Femur (tissue), 1 donor: Measurements from ENCODE around the gene TNFSF13B.
"Not testable (repeated sequence)": the region's sequence is repeated elsewhere in the genome, so short reads cannot be mapped to it uniquely, and the experiment has no call there.

Source experiments
- DNase-seq: peaks from one replicate; pipeline ENCODE4 v3.0.0-alpha.2; 2017

Gene TNFSF13B, protein sequence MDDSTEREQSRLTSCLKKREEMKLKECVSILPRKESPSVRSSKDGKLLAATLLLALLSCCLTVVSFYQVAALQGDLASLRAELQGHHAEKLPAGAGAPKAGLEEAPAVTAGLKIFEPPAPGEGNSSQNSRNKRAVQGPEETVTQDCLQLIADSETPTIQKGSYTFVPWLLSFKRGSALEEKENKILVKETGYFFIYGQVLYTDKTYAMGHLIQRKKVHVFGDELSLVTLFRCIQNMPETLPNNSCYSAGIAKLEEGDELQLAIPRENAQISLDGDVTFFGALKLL

DNA sequence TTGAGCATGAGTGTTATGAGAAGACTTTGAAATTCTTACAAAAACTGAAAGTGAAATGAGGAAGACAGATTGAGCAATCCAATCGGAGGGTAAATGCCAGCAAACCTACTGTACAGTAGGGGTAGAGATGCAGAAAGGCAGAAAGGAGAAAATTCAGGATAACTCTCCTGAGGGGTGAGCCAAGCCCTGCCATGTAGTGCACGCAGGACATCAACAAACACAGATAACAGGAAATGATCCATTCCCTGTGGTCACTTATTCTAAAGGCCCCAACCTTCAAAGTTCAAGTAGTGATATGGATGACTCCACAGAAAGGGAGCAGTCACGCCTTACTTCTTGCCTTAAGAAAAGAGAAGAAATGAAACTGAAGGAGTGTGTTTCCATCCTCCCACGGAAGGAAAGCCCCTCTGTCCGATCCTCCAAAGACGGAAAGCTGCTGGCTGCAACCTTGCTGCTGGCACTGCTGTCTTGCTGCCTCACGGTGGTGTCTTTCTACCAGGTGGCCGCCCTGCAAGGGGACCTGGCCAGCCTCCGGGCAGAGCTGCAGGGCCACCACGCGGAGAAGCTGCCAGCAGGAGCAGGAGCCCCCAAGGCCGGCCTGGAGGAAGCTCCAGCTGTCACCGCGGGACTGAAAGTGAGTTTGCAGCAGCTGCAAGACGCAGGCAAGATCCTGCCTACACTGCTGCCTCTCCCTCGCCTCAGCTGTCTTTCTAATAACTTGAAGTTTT lies at the start of gene TNFSF13B:
TSS of gene TNFSF13B (plus strand) at position 118 of the 728 bp plus-strand sequence. CDS start at position 296, 178 bp downstream.
- peak; percentile 62 for DNase-seq

DNA sequence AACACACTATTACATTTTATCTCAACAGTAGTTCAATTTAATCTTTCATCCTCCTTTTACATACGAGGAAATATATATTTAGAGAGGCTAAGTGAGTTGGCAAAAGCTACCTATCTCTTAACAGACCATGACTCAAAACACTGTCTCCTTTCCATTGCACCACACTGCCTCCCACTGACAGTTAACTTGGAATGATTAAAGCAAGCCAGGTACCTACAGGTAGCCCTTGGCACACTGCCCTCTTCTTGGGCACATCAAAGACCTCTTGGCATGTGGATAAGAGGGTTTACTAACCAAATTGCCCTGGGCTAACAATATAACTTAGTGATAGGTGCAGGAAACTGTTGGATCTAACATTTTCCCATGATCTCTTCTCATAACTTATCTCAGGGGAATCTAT lies 49.5 kb upstream of the TNFSF13B start:
- no peak for DNase-seq

DNA sequence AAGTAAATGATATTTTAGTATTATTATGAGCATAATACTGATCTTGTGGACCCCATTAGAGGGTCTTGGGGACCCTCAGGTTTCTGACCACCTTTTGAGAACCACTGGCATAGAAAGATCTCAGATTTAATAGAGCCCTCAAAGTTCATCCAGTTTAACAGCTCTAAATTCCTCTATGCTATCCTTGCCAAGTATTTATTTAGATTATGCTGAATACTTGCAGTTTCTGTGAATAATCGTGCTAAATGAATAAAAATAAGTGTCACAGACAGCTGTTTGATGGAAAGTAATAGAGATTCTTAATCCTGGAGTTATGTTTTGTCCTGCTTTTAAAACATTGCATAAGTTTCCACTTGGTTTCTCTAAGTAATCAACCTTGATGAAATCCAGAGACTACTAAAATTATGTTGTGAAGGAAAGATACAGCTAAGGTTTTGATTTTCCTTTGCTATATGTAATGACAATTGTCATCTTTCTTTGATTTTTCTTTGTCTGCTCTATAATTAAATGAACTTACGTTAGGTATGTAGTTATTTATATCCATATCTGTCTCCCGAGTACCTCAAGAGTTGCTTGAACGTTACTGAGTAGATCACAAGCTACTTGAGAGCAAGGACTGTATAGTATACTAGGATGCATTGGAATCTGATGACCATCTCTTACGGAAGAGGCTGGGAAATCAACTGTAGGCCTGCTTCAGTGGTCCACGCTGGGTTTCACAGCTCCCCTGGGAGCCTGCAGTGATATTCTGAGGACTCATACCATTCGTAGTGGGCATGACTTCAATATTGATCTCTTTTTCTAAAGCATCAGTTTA lies 45.6 kb upstream of the TNFSF13B start:
- no peak for DNase-seq

DNA sequence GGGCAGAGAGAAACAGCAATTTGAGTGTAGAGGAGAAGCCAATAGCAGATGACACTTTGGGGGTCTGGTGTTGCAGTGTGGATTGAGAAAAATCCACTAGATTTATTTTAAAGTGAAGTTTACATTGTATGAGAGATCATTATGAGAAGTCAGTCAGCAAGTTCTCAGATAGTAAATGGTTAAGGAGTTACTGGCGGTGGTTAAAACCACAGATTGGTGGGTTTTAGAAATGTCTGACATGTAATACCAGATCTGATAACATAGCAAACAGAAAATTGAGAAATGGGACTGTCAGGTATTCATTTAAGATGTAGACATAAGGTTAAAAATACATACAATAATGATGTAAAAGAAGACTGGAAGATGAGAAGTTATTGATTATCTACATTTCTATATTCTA lies 44.1 kb upstream of the TNFSF13B start:
- no peak for DNase-seq

DNA sequence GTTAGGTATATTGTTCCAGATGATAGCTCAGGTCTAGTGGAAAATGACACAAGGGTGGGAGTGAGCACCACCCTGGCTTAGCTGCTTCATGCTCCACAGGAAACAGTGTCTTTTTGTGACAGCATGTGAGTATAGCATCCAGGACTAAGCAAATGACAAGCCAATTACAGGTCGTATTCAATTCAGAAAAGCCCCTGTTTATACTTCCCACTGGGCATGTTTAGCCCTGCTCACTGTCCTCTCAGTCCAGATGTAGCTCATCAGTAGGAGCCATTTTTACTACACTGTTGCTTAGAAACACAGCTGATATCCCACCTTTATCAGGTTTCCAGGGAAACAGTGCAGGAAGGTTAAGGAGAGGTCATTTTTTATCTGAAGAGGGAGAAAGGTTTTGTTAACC lies 43.3 kb upstream of the TNFSF13B start:
- DNase-seq, result no peak

DNA sequence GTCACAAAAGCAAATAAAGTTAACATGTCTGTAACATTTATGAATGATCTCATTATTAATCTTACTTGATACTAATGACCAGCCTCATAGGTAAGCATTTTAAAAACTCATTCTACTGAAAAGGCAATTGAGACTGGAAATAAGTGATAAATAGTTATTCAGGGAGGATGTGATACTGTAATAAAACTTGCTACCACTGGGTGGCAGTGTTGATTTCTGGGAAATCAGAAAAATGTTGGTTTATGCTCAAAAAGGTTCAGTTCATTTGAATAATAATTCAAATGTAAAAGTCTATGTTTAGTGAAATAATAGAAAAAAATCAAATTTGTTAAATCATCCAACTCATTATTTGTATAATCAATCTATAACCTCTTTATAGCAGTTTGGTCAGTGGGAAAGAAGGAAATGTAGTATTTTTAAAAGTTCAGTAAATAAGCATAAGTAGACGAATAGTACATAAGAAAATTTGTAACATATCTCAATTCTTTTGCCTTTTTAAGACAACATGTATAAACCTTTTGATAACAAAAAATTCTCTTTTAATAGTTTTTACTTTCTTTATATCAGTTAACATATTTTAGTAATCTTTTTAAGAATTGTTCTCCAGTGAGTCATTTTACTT lies 41.8 kb upstream of the TNFSF13B start:
- no peak for DNase-seq

DNA sequence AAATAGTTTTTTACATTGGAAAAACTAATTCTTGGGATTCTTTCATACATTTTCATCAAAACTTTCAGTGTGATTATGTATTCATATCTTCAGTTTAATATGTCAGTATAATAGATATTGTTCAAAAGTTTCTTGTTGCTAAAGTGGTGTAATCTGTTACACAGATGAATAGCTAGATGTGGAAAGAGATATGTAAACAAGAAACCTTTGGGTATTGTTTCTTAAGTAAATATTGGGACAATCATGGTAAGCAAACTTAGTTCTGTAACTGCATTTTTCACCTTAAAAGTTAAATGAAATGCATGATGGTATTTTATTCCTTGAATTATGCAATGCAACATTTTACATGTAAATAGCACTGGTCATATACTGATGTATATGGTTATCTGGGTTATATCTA lies 39.1 kb upstream of the TNFSF13B start:
- no peak for DNase-seq

DNA sequence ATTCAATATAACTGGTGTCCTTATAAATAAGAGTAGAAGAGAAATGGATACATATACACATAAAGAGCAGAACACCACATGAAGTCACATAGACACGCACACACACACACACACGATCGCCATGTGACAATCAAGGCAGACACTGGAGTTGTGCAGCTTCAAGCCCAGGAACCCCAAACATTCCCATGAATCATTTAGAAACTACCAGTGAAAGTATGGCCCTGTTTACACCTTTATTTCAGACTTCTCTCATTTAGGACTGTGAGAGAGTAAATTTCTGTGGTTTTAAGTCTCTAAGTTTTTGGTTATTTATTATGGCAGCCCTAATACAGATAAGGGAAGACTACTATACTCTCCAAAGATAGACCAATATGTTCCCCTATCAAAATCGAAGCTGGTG lies 20.4 kb upstream of the TNFSF13B start:
- no peak for DNase-seq

DNA sequence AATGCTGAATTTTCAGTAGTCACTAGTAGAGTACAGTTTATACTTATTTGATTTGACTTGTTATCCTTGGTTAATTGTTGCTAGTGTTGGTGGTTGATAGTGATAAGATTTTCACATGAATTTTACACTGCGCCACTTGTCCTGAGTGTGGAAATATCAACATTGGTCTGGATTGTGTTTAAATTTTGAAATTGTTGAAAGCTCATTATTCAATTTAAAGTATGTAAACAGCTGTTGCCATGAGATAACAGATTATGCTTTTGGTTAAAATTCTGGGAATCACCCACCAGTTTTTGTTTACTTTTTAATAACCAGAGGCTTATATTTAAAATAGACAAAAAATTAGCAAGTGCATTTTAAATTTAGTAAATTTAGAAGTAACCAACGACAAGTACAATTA lies 12.3 kb upstream of the TNFSF13B start:
- no peak for DNase-seq

DNA sequence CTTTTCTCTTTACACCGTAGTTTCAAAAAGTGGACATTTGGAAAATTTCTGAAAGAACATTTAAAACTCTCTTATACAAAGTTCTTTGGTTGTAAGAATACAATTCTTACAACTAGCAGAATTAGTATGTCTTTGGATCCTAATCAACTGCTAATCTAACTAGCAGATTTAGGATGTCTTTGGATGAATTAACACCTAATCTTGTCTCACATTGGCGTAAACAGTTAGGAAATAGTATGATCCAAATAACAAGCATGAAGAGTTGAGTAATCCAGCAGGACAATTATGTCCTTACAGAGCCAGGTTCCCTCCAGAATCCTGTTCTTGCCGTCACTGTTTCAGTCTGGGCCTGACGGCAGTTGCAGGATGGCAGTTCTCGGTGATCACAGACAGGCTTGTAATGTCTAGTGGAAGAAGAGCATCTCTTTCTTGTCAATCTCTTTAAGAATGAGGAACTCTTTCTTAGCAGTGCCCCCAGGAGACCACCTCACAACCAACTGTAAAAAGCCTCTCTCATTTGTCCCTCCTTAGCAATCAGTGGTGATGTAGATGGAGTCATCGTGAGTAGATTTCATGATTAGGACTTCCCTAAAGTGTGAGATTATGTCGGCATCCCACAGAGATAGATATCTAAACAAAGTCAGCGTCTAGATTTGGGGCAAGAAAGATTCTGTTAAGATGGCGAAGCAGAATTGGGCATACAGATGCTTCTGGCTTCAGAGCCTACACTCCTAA lies 5.7 kb upstream of the TNFSF13B start:
- no peak for DNase-seq

DNA sequence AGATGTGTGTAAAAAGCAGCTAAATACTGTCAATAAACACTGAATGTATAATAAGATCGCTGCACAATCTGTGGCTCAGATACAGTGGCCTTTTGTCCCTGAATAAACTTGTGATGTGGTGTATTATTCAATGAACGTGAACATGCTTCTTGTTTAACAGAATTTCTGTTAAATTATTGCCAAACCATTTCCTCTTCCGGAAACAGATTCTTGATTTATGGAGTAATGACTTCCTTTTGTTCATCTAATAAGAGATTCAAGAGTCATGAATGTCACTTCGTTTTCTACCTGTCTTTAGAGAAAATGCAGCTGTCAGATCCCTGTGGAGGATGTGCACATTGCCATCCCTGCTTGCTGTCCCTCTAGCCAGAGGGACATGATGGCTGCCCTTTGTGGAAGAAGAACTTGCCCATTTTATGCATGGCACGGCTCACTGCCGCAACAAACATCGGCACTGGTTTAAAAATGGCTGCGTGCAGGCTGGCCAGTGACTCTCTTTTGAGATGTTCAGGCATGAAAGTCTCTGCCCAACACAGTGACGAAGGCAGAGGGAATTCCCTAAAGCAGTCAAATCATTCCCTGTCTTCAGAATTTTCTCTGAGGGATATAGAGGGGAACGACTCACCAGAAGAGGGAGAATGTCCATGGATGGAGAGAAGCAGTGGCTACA lies 3.1 kb upstream of the TNFSF13B start:
- no peak for DNase-seq

DNA sequence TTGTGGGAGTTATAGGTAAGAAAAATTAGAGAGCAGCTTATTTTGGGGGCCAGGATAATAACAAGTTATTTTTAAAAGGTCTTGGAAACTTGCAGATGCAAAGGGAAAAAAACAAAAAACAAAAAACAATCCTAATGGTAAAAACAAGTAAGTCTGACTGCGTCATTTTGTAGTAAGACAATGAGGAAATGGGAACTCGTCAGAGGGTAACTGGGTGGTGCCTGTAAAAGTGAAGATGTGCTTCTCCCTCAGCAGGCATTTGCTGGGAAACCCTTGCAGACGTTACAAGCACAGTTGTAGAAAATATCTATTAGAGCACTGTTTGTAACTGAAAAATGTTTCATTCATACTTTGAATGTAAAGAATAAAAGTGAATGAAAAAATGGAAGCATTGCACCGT lies 2.2 kb upstream of the TNFSF13B start:
- DNase-seq, result no peak

DNA sequence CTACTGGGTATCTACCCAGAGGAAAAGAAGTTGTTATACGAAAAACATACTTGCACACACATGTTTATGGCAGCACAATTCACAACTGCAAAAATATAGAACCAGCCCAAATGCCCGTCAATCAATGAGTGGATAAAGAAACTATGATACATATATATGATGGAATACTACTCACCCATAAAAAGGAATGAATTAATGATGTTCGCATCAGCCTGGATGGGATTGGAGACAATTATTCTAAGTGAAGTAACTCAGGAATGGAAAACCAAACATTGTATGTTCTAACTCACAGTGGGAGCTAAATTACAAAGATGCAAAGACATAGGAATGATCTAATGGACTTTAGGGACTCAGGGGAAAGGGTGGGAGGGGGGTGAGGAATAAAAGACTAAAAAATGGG lies 1.7 kb upstream of the TNFSF13B start:
- DNase-seq, result not testable (repeated sequence)

DNA sequence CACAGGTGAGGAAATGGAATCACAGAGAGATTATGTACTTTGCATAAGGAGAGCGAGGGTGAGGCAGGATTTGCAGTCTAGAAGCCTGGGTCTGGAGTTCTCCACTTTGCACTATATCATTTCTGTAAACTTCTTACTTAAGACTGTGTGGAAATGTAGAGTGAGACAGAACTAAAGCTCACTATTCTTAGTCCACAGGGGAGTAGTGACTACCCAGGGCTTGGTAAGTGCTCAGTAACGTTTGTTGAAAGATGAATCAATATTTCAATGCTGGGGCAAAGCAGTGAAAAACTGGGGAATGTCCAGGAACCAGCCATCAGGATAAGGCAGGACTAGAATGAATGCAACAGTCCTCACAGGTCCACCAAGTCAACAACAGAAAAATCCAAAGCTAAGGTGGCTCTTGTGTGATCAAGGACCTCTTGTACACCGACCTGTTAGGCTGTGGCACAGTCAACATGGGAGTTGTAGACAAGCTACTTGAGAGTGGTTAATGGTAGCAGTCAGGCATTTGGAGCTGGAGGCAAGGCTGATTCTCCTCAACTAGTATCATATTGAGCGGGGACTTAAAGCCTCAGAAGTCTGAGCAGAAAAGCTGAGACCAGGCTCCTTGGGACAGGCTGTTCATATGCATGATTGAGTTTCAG lies 929 bp upstream of the TNFSF13B start:
- DNase-seq, result no peak

DNA sequence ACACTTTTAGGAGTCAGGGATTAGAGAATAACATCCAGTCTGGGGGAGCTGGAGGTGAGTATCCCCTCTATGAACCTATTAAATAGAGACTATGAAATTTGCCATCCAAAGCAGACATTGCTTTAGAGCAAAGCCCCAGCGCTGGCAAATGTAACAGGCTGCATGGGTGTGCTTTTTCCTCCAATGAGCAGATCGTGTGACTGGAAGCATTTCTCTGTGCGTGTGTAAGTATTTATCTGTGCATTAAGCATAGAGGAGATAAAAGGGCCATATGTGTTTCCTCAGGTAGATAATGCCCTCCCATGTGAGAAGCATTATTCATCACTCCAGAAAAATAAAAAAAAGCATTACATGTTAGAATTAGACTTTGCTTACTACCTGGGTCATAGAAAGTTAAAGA lies 924 bp downstream of the TNFSF13B start:
- DNase-seq, result no peak

DNA sequence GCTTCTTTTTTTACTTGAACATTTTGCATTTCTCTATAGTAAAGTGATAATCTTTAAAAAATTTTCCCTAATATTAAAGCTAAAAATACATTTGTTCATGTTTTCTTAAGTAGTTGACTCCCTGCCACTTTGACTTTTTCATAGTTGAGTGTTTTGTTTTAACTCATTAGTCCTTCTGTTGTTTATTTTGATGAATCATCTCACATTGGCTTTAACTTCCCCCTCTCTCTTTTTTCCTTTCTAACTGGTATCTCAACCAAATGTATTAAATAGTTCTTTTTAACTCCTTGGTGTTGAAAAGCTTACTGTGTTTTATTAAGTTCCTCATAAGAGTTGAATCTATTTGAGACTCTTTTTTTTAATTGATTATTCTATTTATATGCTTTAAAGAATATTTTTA lies 2.8 kb downstream of the TNFSF13B start:
- DNase-seq, result no peak

DNA sequence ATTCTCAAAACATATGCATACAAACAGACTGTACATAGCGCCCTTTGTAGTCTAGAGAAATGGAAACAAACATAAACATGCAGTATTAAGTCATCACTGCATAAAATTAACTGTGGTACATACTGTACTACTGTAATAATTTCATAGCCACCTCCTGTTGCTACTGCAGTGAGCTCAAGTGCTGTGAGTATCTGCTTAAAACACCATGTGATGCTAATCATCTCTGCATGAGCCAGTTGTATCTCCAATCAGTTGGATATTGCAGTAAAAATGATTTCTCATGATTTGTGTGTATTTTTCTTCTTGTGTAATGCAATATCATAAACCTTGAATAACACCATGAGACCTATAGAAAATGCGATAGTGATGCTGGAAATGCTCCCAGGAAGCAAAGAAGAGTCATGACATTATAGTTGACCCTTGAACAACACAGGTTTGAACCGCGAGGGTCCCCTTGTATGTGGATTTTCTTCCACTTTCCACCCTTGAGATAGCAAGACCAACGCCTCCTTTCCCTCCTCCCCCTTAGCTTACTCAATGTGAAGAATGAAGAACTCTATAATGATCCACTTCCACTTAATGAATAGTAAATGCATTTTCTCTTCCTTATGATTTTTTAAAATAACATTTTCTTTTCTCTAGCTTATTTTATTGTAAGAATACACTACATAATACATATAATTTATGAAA lies 4.1 kb downstream of the TNFSF13B start:
- no peak for DNase-seq

DNA sequence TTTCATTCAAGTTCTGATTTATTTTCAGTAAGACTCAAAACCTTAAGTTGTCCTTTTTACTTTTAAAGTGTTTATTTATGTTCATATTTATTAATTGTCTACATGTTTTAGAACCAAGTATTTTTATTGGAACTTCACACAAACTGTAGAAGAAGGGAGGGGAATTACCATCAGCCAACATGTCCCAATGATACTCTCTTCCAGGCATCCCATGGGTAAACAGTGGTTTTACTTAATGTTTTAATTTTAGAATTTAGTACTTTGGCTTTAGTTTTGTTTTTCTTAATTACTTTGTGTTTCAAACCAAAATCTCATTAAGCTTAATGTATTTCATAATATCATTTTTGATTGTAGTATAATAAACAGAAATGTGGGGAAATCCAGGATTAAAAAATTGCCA lies 5.2 kb downstream of the TNFSF13B start:
- no peak for DNase-seq

DNA sequence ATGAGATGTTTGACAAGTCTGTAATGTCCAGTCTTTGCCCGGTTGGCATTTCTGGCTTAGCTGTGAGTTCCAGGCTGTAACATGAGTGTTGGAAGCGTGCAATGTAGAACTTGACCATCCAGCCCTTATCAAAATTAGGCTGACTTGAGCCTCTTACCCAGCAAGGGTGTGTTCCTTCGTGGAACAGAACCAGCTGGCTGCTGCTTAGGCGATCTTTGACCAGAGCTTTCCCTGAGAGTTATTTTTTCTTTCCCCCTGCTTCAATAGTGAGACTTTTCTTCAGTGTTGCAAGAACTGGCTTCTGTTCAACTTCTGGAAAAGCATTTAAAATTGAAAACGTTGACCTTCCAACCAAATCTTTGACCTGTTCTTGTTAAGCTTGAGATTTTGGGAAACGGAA lies 6.5 kb downstream of the TNFSF13B start:
- DNase-seq, result no peak

DNA sequence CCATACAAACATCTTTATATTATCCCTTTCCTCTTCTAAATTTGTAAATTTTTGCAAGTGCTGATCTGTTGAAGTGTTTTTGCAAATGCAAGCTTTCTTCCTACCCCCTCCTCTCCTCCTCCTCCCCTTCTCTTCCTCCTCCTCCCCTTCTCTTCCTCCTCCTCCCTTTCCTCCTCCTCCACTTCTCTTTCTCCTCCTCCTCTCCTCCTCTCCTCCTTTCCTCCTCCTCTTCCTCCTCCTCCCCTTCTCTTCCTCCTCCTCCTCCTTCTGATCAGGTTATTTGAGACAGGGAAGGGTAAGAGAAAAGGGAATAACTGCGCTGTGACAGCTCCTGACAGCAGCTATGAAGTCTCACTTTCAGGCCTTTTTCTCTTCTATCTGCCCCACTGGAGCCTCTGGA lies 8.9 kb downstream of the TNFSF13B start:
- no peak for DNase-seq

DNA sequence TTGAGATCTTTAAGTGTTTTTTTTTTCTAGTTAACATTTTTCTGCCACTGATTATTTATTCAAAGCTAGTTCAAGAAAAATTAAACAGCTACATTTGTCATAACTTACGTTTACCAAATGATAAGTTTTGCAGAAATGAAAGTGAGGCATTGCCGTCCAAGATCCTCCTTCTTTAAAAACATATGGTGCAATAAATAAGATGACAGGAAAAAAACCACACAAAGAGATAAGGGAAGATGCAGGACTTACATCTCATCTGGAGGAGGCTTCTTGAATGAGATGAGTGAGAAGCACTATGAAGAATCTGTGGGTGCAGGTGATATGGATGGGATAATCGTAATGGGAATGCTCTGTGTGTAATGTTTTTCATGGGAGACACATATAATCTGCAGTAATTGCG lies 12.4 kb downstream of the TNFSF13B start:
- DNase-seq, result no peak
